Epithelial cell of prostate (primary cell): ENCODE data around the gene CHST14.
"Not testable (repeated sequence)": the region's sequence is repeated elsewhere in the genome, so short reads cannot be mapped to it uniquely, and the experiment has no call there.

Experiments
- DNase-seq: peaks from one replicate; pipeline ENCODE4 v3.0.0-alpha.2; 2011; ENCODE audit warnings: low read depth, low spot score
- H3K27ac ChIP-seq: fragments of 450-650 bp; 2 replicates; pipeline ENCODE4 v1.5.1; 2017; ENCODE audit warnings: mild to moderate bottlenecking

The CHST14 gene

GRCh38 chr15:40440743-40441564, 29.8 kb upstream of the CHST14 start, which contains the start of gene BAHD1:
TSS of gene BAHD1 (plus strand) at chr15:40440953. CDS start at chr15:40458465, 17,512 bp downstream.
- DNase-seq, result peak; percentile 45
- H3K27ac ChIP-seq, result peak within 1 kb of the TSS; percentile 37

- DNase-seq, result no peak
- H3K27ac ChIP-seq, result no peak overlapping the region
These were observed 28.9 kb upstream of the CHST14 start for GRCh38 chr15:40441565-40442531.

DNA sequence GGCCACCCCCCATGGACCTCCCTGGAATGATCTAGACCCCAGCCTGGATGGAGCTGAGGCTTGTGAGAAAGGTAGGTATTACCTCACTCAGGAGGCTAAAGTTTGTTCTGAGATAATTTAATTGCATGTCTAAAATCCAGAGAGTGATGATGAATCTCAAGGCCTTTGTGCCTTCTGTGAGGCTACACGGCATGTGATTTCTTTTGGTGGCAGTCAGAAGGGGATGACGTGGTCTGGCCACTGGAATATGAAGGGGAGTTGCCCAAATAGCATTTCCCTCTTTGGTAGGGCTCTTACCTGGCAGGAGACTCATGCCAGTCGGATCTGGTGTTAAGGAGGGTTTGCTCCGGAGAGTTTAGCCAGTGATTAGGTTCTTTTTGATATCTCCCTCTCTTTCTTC, 27.5 kb upstream of the CHST14 start:
- no peak overlapping the region for H3K27ac ChIP-seq
- DNase-seq, result no peak

DNA sequence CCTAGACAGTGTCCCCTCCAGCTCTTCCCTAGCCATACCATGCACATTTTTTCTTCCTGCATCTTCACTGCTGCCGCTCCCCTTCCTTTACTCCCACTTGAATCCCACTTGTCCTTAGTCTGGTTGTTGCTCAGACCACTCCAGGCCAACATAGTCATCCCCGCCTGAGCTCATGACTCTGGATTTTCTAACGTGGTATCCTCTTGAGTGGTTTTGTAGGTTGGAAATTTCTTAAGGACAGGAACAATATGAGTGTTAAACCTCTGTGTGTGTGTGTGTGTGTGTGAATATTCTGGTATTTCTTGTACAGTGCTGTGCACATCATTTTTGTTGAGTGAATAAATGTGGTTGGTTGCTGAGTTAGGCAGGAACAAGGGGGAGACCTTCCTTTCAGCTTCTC, 26.9 kb upstream of the CHST14 start:
- no peak overlapping the region for H3K27ac ChIP-seq

GRCh38 chr15:40444736-40445135, 26.0 kb upstream of the CHST14 start:
- no peak for DNase-seq
- H3K27ac ChIP-seq, result no peak overlapping the region

More for the DNA sequence above, 26.9 kb upstream of the CHST14 start:
- no peak for DNase-seq

GRCh38 chr15:40445421-40445922, 25.3 kb upstream of the CHST14 start:
- no peak for DNase-seq
- no peak overlapping the region for H3K27ac ChIP-seq

GRCh38 chr15:40446144-40446543, 24.6 kb upstream of the CHST14 start:
- H3K27ac ChIP-seq, result no peak overlapping the region
- no peak for DNase-seq

DNA sequence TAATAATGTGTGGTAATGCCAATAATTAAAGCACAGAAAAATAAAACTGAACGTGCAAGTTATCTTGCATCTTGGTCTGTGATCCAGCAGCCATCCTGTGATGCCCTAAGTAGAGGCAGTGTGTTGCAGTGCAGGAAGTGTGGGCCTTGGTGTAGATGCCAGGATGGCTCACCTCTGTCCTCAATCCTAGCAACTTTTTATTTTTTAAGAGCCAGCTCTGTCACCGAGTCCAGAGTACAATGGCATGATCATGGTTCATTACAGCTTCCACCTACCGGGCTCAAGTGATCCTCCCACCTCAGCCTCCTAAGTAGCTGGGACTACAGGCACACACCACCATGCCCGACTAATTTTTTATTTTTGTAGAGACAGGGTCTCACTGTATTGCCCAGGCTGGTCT, 22.4 kb upstream of the CHST14 start:
- H3K27ac ChIP-seq, result no peak overlapping the region
- DNase-seq, result no peak

DNA sequence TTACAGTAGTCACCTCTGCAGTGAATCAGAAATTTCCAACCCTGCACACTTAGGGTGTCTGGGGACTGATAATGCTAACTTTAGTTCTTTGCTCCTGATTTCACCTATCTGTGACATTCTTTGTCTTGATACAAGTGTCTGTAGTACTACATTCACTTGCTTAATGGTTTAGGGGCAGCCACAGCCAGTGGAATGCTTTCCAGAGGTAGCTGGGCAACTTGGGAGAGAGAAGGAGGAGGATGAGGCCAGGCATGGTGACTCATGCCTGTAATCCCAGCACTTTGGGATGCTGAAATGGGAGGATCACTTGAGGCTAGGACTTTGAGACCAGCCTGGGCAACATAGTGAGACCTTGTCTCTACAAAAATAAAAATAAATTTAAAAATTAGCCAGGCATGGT, 21.5 kb upstream of the CHST14 start:
- H3K27ac ChIP-seq, result no peak overlapping the region
- DNase-seq, result no peak

DNA sequence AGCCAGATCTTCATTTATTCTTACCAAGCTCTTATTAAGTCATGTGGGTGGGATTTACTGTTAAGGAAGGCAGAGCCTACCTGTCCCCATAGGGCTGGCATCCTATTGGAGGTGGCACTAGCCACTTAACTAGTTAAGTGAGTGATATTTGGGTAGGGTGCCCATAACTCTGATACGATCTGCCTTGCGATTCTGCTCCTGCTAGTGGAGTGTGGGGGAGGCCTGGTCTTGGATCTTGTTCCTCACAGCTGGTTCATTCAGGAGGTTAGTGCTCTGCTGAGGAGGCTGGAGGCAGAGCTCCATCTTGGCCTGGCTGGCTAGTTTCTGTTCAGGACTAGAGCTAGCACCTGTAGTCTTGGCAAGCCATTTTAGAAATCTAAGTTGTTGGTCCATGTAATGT, 20.7 kb upstream of the CHST14 start:
- no peak overlapping the region for H3K27ac ChIP-seq
- no peak for DNase-seq

DNA sequence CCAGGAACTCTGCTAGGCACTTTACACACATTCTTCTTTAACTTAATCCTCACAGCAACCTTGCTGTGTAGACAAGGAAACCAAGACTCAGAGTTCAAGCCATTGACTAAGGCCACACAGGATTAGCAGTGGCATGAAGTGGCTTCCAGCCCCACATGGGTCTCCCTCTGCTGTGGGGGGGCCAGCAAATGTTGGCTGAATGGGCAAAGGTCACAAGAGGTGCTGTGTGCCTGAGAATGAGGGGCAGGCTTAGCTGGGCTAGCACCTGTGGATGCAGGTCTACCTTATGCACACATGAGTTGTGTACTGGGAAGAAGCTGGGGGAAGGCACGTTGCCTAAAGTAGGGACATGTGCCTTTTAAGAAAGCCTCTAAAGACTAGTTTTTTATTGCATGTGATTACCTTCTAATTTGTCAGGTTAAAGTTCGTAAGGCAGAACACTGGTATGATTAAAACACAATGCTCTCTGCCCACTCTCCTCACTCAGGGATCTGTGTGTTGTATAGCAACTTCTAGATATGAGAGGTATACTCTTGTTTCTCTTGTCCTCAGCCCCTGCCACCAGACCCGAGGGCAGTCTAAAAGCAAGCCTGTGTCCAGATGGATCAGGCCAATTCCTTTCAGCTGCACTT, 19.1 kb upstream of the CHST14 start:
- no peak for DNase-seq
- no peak overlapping the region for H3K27ac ChIP-seq

DNA sequence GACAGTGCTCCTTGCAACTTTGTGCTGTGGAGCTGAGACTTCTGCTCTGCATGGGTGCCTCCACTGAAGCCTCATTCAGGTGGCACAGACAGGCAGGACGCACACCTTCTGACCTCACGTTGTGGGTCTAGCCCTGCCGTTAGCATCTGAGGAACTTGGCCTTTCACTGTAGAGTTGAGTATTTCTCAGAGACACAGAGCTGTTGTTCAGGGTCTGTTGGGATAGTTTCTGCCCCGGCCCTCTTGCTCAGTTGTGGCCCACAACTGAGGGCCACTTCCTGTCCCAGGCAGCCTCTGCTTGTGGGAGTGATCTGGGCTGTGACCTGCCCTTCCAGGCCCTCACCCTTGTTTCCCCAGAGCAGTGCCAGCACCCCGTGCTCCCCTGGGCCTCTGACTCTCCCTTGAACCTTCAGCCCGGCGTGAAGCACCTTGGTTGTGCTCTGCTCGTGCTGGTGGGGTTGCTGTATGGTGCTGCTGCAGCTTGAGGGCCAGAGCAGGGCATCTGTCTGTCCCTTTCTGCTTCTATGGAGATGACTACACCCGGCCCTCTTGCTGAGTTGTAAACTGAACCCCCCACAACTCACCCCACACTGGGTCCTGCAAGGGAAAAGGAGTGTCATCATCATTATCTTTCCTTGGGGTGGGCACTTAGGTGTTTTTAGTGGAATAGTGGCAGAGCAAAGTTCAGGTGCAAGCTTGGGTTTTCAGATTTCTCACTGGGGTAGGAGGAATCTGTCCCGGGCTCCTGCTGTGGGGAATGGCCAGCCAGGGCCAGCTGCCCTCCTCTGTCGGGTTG, 18.3 kb upstream of the CHST14 start:
- no peak overlapping the region for H3K27ac ChIP-seq
- no peak for DNase-seq

DNA sequence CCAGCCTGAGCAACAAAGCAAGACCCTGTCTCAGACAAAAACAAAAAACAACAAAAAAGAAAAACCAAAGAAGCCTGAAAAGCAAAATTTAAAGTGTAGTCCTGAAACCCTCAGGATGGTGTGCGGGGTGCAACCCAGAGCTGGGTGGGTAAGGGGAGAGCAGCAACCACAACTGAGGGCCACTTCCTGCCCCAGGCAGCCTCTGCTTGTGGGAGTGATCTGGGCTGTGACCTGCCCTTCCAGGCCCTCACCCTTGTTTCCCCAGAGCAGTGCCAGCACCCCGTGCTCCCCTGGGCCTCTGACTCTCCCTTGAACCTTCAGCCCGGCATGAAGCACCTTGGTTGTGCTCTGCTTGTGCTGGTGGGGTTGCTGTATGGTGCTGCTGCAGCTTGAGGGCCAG, 16.8 kb upstream of the CHST14 start:
- not testable (repeated sequence) for H3K27ac ChIP-seq, DNase-seq

DNA sequence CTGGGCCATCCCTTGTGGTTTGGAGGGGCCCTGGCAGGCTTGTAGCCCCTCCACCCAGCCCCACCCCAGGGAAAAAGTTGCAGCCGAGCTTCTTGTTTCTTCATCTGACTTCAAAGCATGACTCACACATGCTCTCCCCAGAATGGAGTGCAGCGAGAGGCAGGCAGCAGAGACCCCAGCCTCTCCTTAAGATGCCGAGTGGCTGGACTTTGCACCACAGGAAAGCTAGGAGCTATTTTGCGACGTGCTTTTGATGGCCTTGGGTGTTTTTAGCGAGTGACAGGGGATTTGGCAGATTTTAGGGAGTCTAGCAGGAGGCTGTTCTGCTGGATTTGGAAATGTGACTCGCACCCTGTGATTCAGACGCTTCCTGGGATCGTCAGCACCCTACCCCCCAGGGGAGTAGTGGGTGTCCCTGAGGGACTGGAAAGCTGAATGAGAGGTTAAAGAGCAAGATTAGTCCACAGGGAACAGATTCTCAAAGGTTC, 15.8 kb upstream of the CHST14 start:
- H3K27ac ChIP-seq, result no peak overlapping the region
- DNase-seq, result no peak

- DNase-seq, result no peak
- H3K27ac ChIP-seq, result no peak overlapping the region
These were observed 14.5 kb upstream of the CHST14 start for GRCh38 chr15:40456299-40456712.

DNA sequence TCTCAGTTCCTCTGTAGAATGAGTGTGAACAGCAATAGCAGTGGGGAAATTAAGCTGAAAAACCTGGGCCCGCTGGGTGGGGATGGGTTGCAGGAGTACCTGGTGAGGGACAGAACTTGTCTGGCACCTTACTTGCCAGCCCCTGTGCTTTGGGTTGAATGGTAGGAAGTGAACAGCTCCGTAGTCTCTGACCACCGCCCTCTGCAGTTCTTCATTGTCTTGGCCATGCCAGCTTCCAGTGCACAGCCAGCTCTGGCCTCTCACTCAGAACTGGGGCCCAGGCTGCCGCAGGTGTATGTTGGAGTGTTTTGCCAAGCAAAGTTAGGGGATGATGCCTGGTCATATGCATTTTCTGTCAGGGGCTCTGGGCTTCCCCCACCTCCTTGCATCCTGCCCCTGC, 14.0 kb upstream of the CHST14 start:
- no peak for DNase-seq
- no peak overlapping the region for H3K27ac ChIP-seq

- no peak for DNase-seq
- no peak overlapping the region for H3K27ac ChIP-seq
These were observed 12.1 kb upstream of the CHST14 start for GRCh38 chr15:40458495-40459371.

GRCh38 chr15:40459391-40460015, 11.3 kb upstream of the CHST14 start:
- no peak for DNase-seq

More at GRCh38 chr15:40459391-40460015, 11.3 kb upstream of the CHST14 start:
- no peak overlapping the region for H3K27ac ChIP-seq
